Measurements from ENCODE around the gene TENM3. TPM values are rescaled to one million over a fixed set of nuclear protein-coding genes. Genes with fewer than 3 reads are reported as not detected.

Gene TENM3
- total and polyA plus RNA-seq, 10 of the 15 experiments (the other 5 are each of a cell fraction or from before 2014, with no cell fraction given): 0.01 to 1.7 (median 0.08) TPM; not detected in 2

DNA sequence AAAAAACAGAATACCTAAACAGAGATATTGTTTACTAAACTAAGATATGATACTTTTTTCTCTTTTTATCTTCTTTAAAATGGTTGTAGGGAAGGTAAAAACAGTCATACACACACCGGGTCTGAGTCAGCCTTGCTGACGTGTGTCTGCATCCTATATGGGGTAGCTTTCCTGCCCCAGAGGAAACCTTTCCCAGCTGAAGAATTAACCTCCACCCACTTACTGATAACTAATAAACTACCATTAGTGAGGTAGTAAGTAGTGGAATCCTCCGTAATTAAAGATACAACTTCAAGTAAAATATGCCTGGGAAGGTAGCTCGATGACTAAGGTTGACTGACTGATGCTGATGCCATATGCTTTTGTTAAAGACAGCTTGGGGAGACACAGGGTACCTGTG, 361.8 kb downstream of the TENM3 start (continued):
- TF ChIP-seq BCLAF1 (IDR thresholded peaks at IDR 0.05) (no peak), ZNF24 (IDR thresholded peaks at IDR 0.05) (no peak), NR2C2 (IDR thresholded peaks at IDR 0.05; ENCODE audit: borderline replicate concordance, control insufficient read depth, insufficient read length, low read depth) (no peak), NFYB (IDR thresholded peaks at IDR 0.05; ENCODE audit: insufficient read depth, low read depth, low read length) (no peak), EED (IDR thresholded peaks at IDR 0.05; ENCODE audit: low read depth) (no peak), ATF7 (IDR thresholded peaks at IDR 0.05; ENCODE audit: low read depth) (no peak)
- TF ChIP-seq, protein P1, sequence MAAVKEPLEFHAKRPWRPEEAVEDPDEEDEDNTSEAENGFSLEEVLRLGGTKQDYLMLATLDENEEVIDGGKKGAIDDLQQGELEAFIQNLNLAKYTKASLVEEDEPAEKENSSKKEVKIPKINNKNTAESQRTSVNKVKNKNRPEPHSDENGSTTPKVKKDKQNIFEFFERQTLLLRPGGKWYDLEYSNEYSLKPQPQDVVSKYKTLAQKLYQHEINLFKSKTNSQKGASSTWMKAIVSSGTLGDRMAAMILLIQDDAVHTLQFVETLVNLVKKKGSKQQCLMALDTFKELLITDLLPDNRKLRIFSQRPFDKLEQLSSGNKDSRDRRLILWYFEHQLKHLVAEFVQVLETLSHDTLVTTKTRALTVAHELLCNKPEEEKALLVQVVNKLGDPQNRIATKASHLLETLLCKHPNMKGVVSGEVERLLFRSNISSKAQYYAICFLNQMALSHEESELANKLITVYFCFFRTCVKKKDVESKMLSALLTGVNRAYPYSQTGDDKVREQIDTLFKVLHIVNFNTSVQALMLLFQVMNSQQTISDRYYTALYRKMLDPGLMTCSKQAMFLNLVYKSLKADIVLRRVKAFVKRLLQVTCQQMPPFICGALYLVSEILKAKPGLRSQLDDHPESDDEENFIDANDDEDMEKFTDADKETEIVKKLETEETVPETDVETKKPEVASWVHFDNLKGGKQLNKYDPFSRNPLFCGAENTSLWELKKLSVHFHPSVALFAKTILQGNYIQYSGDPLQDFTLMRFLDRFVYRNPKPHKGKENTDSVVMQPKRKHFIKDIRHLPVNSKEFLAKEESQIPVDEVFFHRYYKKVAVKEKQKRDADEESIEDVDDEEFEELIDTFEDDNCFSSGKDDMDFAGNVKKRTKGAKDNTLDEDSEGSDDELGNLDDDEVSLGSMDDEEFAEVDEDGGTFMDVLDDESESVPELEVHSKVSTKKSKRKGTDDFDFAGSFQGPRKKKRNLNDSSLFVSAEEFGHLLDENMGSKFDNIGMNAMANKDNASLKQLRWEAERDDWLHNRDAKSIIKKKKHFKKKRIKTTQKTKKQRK (IDR thresholded peaks at IDR 0.05; ENCODE audit: low read depth, low read length): no peak

DNA sequence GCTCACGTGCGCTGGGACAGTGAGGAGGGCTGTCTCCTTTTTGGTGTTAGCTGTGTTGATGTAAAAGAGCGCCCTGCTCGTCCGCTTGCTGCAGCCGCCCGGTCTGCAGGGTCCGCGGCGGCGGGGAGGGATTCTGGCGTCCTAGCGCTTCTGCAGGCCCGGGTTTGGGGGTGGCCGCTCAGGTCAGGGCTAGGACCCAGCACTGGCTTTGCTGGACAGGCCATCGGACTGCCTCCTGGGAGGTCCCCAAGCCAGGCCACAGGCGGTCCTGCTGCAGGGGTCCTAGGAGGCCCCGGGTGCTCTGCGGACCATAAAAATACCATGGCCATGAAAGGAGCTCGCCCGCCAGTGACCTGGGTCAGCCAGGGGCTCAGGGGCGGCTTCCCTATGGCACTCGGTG, 365.3 kb downstream of the TENM3 start:
- H3K9me3 ChIP-seq (replicated peaks; ENCODE audit: control insufficient read depth, insufficient read depth, low read length): no peaks in the 10 kb centered on the region
- no peak for TF ChIP-seq CUX1 (IDR thresholded peaks at IDR 0.05; ENCODE audit: insufficient replicate concordance, low read depth, low read length)

More for the DNA sequence above, 365.3 kb downstream of the TENM3 start:
- no peak overlapping the region for H3K4me3 ChIP-seq
- DNase-seq (ENCODE audit: low read depth, low spot score) (no peak), ATAC-seq (no peak), FAIRE-seq (no peak)
- no peaks in the 10 kb centered on the region for H3K27me3 ChIP-seq (replicated peaks in 1 of 2; ENCODE audit: control insufficient read depth in 2 of 2, insufficient read depth in 2 of 2, low read length in 1 of 2)
- POLR2A ChIA-PET: no interaction called here
- H3K79me2 ChIP-seq (ENCODE audit: control insufficient read depth, insufficient read depth, low read length): no peaks in the 10 kb centered on the region
- no peaks in the 10 kb centered on the region for H3K4me1 ChIP-seq (ENCODE audit: control insufficient read depth, insufficient read depth, low read length)
- no peak overlapping the region for H2AFZ ChIP-seq (ENCODE audit: control insufficient read depth, low read depth, low read length)
- CTCF ChIA-PET: no interaction called here
- in situ Hi-C loops (cut with MboI) (no loop called here), intact Hi-C loops (cut with micrococcal nuclease; ENCODE audit: unreplicated experiment) (no loop called here)
- SMC1A ChIA-PET (ENCODE audit: uncharacterized antibody, unreplicated experiment): no interaction called here
- H3K27ac ChIP-seq (ENCODE audit: control insufficient read depth, insufficient read depth): no peak overlapping the region
- H3K4me2 ChIP-seq (ENCODE audit: control insufficient read depth, insufficient read depth): no peak overlapping the region
- WGBS (ENCODE audit: insufficient coverage, insufficient replicate concordance, low lambda C conversion rate, missing lambda C conversion rate): 64% methylated on average over 23 of the region's 23 CpGs
- no peaks in the 10 kb centered on the region for H3K36me3 ChIP-seq (ENCODE audit: control insufficient read depth in 2 of 2, insufficient read depth in 2 of 2, low read length in 1 of 2)
- H4K20me1 ChIP-seq (ENCODE audit: control insufficient read depth, insufficient read depth): no peaks in the 10 kb centered on the region
- RAD21 ChIA-PET (ENCODE audit: unreplicated experiment): no interaction called here
- no TSS peak for BruUV-seq (replicated peaks)
- H3K9ac ChIP-seq (ENCODE audit: control insufficient read depth, insufficient read depth, low read length): no peak overlapping the region

Measured in GM12878 (cell line).